HG03460 (cell line): ENCODE data around the gene IGF1R.

Experiments used
- ATAC-seq: cut with Tn5 transposase; IDR thresholded peaks from one replicate; pipeline ENCODE4 v1.9.1; 2021; ENCODE audit not compliant: unreplicated experiment

IGF1R gene

DNA sequence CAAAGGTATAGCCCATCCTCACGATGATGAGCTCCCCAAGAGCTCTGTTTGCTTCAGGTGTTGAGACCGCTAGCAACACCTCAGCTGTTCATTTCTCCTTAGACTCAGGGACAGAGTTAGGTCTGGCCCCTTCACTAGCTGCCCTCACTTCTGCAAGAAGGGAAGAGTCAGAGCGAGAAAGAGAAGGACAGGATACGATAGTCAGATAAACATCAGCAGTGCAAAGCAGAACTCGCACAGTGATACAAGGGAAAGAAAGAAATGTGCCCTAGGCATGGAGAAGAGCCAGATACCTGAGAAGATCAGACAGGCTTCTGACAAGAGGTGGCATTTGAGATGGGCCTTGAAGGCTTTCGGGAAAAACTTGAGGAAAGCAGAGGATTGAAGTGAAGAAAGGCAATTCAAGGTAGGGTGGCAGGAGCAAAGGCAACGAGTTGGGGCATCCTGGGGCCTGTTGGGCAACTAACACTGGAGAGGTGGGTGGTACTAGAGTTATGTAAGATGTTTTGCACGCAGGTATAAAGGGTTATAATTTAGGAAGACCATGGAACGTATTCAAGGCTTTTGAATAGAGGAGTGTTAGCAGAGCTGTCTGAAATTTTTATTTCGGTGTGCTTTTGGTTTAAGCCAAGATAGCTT, 253.2 kb downstream of the IGF1R start:
- no peak for ATAC-seq

DNA sequence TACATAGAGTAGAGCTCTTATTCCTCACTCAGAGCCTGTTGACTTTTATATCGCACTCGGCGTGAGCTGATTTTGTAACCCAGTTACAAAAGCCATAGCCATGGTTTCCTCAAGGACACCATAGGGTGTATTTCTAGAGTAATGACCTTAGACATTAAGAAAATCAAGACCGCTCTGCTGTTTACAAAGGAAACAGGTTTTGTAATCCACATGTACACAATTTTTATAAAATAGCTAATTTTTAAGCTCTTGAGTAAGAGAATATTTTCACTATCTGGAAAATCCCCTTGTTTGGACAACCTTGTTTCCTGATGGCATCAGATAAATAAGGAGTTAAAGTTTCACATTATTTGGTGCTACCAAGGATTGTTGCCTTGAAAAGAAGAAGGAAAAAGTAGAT, 254.6 kb downstream of the IGF1R start:
- ATAC-seq = no peak

DNA sequence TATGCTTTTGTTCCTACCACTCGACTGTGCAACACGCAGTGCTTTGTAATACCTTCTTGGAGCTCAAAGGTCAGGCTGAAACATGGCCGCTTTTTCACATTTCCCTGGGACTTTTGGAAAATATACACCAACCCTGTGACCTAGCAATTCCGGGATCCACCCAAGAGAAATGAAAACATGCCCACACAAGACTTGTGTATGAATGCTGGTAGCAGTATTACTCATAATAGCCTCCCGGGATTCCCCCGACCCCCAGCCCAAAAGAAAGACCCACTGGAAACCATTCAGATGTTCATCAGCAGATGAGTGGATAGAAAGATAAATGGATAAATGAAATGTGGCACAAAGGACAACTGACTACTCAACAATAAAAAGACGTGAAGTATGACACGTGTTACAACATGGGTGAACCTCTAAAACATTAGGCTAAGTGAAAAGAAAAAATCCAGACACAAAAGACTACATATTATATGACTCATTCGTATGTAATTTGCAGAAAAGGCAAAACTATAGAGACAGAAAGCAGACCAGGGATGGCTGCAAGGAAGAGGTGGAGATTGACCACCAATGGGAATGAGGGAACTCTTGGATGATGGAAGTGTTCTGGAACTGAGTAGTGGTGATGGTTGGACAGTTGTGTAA, 255.2 kb downstream of the IGF1R start:
- ATAC-seq = no peak

DNA sequence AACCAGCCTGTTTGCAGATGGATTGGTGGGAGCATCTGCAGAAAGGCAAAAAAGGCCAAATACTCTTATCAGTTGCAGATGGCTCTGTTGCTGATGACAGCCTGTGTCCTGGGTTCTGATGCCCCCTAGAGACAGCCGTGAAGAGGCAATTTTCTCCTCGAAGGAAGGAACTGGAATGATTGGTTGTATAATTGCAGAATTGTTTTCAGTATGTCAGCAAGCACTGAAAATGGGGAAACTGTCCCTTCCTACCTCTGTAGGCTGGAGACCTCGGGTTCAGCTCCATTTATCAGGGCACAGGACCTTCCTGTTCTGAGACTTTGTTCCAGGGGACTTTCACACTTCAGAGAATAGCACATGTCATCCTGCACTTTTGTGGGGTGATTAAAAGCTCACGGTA, 256.2 kb downstream of the IGF1R start:
- ATAC-seq = no peak

DNA sequence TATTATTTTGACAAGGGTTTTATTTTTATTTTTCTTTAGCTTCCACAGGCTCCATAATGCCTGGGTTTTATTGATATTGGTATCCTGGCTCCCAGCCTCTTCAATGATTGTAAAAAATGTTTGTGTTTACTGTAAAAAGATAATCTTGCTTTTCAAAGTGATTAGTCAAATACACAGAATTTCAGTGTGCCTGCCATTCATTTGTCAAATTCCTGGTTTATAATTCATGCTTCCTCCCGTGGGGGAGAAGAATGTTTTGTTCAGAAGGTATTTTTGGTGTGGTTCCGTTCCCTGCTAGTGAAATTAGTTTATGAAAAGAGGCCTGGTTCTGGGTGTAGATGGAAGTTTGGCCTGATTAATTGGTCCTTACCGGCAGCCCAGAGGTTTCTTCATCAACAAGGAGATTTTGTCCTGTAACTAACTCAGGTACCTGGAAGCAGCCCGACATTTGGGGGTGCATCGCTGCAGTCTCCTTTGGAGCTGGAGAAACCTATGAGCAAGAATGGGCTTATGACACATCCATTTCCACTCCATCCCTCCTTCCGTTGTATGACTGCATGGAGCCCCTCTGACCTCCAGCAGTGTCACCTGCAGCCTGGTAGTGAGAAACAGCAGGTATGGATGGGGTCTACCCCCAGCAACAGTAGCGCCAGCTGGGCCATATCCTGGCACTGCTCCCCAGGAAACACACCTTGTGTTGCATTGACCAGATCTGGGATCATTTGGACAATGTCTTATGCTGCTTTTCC, 257.8 kb downstream of the IGF1R start:
- ATAC-seq = no peak

DNA sequence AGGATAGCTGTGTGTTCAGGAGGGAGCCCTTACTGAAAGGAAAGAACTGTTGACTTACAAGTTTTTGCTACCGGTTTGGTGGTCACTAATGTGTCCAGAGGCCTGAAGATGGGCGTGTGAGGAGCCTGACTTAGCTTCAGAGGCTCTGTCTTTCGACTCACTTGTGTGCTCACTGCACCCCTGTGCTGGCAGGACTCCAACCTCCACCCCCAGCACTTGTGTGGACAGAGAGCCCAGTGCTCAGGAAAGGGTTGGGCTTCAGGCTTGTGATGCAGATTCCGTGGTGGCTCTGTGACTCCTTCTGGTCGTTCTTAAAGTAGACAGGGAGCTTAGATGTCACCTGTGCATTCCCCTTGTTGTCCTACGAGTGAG, 258.4 kb downstream of the IGF1R start:
- no peak for ATAC-seq

DNA sequence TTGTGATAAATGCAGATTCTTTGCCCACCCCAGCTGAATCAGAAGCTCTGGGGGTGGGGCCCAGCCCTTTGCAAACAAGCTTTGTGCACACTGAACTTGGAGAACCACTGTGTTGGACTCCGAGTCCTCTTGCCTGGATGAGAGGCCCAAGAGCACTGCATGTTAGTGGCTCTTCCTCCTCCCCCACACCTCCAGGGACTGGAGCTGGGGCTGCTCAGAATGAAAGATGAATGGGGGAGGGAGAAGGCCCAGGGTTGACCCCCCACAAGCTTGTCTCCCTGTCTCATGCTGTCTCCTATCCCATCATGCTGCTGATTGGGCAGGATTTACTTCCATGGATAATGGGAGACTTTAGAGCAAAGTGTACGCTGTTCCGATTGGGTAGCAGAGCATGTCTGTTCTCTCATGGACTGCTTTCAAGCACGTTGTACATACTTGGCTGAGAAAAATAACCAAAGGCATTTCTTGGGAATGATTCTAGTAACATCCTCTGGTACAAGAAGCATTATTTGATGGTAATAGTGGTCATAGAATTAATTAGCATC, 259.7 kb downstream of the IGF1R start:
- no peak for ATAC-seq

DNA sequence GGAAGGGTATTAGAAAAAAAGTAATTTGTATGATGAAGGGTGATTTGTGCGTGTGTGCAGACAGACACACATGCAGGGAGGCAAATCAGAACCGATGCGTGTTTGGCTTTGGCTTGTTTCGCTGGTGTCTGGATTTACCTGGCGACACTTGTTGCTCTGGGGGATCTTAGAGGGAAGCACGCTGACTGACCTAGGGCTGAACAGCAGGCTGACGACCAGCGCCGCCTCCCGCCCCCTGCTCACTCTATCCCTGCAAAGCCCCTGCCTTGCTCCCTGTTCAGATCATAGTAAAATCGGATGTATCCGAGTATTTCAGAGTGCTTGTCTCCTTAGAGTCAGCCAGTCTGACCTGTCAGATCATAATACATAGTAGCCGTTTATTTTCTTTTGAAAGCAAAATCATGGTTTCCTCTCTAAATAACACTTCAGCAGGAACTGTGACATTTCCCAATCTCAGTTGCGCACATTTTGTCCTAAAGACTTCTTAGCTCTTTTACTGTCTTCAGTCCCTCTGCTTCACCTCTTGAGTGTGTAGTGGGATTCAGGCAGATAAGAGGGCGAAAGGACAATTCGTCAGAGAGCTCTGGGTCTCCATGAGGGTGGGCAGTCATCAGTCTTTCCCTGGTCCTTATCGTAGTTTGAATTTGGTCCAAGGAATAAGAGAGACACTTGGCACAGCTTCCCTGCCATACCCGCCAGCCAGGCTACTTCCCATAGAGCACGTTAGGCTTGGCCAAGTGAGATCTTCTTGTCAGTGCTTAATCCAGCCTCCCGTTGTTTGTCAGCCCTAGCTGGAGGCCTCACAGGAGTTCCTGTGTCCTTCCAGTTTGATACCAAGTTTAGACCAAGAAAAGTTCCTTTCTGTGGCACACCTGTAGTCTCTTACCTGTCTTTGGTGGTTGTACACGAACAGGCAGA, 261.9 kb downstream of the IGF1R start:
- no peak for ATAC-seq

DNA sequence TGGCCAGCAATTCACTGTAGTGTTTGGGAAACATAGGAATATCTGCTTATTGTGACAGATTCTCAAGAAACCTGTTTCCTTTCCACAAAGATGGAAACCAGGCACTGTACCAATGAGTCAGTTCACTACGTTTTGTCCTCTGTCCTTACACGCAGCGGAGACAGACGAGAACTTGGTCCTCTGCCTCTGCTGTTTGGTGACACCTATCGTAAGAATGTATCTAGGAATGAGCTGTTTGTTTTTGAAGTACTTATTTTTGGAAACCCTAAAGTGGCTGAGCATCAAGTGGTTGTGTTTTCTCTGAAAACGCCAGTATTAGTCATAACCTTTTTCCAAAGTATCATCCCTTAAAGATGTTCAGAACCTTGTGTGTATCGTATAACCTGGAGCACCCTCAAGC, 266.3 kb downstream of the IGF1R start:
- no peak for ATAC-seq

DNA sequence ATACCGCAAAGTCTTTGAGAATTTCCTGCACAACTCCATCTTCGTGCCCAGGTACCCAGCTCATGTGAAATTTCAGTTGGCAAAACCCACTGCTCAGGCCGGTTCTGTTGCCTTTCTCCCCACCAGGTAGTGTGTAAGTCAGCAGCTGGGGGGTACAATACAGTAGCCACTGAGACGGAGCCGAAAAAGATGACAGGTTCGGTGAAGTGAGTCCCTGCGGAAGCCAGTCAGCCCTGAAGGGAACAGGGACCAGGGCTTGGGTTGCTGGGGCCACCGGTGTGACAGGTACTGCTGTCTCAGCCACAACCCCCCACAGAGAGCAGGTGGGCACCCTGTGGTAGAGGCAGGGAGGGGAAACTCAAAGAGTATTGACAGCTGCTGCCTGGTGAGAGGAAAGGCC, 268.5 kb downstream of the IGF1R start:
- no peak for ATAC-seq

DNA sequence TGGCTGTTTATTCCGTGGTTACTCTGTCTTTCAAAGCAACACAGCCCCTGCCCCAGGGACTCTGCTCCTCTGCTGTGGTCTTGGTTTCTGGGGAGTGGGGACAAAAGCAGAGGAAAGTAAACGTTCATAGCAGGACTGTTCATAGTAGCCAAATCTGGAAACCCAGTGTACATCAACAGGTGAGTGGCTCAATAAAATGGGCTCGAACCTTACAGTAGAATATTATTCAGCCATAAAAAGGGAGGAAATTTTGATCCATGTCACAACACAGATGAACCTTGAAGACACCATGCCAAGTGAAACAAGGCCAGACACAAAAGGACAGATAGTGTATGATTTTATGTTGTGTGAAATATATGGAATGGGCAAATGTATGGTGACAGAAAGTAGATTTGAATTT, 269.1 kb downstream of the IGF1R start:
- ATAC-seq = no peak

DNA sequence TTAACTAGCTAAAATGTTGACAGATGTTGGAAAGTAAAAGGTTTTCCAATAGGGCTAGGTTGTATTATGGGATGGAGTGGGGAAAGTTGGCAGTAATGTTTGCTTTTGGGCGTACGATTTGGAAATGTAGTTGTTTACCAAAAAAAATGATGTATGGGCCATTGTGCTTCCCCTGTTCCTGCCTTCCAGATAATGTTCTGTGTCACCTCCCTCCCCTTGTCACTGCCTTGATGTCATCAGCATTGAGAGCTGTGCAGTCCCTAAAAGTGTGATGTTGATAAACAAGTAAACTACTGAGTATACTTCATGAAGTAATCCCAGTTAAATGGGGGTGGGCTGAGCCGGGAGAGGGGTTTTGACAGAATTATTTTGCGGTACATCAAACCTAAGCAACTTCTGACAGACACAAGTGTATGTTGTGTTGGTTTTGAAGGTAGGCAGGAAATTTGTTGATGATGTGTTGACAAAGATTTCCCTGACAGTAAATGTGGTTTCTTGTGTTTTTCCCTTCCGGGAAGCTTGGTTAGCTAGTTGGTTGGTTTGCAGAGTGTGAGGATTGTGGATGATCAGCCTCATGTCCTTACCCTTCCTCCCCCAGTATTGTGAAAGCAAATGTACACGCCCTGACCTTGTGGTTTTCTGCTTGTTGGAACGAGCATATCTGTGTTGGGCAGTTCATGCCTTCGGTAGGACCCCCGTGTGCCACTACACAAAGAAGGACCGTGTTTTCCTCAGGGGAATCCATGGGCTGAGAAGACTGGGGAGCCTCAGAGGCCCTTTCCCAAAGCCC, 271.9 kb downstream of the IGF1R start:
- no peak for ATAC-seq

DNA sequence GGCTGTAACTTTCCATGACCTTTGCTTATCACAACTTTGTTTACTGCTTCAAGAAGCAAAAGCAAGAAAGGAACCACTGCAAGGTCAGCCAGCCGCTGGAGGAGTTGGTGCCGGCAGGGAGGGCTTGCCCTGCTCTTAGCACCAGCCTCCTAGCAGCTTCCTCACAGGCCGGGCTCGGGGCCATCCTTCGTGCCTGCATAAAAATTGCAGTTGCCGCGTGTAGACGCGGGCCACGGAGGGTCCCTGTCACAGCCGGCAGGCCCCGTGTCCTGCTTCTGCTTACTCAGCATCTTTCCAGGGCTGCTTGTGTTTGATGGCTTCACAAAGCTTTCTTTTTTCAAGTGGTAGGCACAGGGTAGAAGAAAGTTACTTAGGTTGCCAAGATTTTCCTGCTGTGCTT, 274.8 kb downstream of the IGF1R start:
- ATAC-seq = no peak

DNA sequence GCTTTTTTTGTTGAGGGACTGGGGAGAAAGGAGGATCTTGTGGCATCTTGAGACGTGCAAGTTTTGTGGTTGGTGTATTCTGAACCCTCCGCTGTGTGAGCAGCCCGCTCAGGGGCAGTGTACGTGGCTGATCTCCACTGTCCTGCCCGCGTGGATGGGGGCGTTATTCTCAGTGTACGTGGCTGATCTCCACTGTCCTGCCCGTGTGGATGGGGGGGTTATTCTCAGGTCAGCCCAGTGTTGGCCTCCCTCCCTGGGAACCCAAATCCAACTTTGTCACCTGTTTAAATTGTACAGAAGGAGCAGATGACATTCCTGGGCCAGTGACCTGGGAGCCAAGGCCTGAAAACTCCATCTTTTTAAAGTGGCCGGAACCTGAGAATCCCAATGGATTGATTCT, 275.2 kb downstream of the IGF1R start:
- ATAC-seq = no peak

DNA sequence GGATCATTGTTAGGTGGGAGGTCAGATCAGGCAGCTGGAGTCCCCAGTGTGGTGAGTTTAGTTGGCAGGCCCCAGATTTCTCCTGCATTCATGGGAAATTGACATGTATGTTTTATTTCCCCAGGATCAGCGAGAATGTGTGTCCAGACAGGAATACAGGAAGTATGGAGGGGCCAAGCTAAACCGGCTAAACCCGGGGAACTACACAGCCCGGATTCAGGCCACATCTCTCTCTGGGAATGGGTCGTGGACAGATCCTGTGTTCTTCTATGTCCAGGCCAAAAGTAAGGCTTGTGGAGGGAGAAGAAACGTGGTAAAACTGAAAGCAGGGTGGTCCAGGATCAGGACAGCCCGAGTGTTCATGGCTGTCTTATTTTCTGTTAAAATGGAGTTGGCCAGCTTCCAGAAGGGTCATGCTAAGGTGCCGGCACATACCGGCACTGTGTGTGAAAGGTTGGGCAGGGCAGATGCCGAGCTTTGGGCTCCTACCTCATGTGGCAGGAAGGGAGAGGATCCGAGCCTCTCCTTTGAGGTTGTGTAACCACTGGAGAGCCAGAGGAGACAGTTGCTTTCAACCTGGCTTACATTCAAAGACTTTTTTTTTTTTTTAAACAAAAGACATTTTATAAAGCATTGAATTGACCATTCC, 276.2 kb downstream of the IGF1R start:
- ATAC-seq = no peak

DNA sequence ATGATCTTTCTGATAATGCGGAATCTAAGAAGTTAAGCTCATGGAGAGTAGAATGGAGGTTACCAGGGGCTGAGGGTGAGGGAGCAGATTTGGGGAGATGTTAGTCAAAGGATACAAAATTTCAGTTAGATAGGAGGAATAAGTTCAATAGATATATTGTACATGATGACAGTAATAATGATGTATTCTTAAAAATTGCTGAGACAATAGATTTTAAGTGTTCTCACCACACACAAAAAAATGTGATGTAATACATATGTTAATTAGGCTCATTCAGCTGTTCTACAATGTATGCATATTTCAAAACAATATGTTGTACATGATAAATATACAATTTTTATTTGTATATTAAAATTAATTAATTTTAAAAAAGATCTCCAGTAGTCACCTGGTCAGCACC, 277.9 kb downstream of the IGF1R start:
- ATAC-seq = no peak

DNA sequence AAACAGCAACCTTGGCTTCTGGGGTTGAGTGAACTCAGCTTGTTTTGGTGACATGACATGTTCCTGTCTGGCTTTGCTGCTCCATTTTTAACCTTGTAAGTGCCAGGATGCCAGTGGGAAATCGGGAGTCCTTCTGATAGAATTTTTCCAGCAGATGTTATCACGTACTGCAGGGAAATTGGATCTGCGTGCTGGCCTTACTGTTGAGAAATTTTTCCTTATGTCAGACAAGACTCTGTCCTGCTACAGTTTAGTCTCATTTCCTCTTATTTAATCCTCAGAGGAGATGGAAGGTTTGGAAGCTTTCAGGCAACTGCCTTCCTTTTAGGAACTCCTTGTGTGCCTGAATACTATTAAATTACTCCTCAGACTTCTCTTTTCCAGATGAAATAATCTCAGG, 278.7 kb downstream of the IGF1R start:
- ATAC-seq = no peak

DNA sequence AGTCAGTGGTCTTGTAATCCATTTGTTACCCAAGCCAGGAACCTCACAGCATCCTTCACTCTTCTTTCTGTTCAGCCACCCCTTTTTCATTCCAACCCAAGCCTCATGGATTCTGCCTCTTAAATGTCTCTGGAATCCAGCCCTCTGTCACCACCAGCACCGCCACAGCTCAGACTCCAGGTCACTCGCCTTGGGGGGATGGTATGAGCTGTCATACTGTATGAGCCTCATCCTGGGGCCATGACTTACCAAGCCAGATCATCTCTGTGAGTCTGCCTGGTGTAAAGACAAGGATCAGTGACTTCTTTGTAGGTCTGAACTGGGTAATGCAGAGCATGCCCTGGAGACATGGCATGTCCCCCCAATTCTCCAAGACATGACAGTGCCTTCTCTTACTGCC, 279.7 kb downstream of the IGF1R start:
- no peak for ATAC-seq

DNA sequence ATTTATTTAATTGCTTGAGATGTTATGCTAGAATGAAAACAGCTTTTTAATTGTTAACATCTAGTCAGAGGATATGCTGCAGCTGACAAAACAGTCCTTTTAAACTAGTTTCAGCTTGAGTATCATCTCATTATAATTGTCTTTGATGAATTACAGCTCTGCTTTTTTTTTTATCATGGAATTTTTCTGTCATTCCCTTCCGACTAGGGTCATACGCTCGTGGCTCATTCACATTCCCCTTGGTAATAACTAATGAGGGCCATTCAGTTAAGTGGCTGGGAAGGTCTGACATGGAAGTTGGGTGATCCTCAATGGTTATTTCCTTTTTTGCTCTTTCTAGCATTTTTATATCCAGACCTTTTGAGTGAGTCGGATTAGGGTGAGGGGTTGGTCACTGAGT, 282.2 kb downstream of the IGF1R start:
- ATAC-seq = no peak

DNA sequence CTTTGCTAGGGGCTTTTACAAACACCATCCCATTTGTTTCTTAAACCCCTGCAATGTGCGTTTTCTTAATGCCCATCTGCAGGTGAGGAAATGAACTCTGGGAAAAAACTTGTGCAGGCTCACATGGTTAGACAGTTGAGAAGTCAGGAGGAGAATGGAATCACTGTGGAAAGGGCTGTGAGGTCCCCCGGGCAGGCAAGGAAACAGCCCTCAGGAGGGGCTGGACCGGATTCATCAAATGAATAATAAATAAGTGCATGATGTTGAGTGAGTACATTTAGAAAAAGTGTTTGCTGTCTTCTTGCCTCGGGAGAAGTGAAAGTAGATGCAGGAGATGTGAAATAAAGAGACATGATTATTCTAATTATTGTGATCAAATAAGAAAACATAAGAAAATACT, 282.7 kb downstream of the IGF1R start:
- no peak for ATAC-seq
